Naive thymus-derived CD4-positive, alpha-beta T cell (primary cell): ENCODE data around the gene PRSS22. TPM values are rescaled to one million over a fixed set of nuclear protein-coding genes. Genes with fewer than 3 reads are reported as not detected.

ENCODE experiments used
- ATAC-seq: fragments of 150-1000 bp; cut with Tn5 transposase; 2 replicates; pipeline ENCODE4 v1.10.0; 2021; ENCODE audit warnings: mild to moderate bottlenecking, moderate library complexity
- CTCF ChIA-PET: fragments of 350-600 bp; sonication (Branson Sonifier 250); formaldehyde crosslinking; loops from one replicate; lab custom pipeline; 2021; ENCODE audit warnings: antibody characterized with exemption; lab: Charles Lee
- POLR2A ChIA-PET: fragments of 350-600 bp; sonication (Branson Sonifier 250); formaldehyde crosslinking; loops from one replicate; lab custom pipeline; 2021; ENCODE audit warnings: antibody characterized with exemption, inconsistent platforms; lab: Charles Lee
- DNase-seq, 9 donors: peaks; one replicate each; pipeline versions ENCODE4 v3.0.0 to v3.0.0-alpha.2; 2020 to 2022; ENCODE audit warnings: mixed read lengths in 1 of 9
- H3K27ac ChIP-seq: one replicate; pipeline ENCODE4 v1.7.0; 2013; ENCODE audit warnings: mild to moderate bottlenecking, low read depth, low read length, moderate library complexity
- H3K27me3 ChIP-seq, 2 donors: one replicate each; pipeline ENCODE4 v1.7.0; 2013; ENCODE audit warnings: low read length in 2 of 2, mild to moderate bottlenecking in 2 of 2, moderate library complexity in 2 of 2; ENCODE audit not compliant: control insufficient read depth in 2 of 2, insufficient read depth in 2 of 2
- H3K36me3 ChIP-seq, 3 experiments: 1 replicate in 2 of 3; 2 replicates in 1 of 3; pipeline ENCODE4 v1.7.0; 2013; ENCODE audit warnings: low read length in 3 of 3, mild to moderate bottlenecking in 3 of 3, moderate library complexity in 1 of 3; ENCODE audit not compliant: insufficient read depth in 3 of 3, control insufficient read depth in 2 of 3
- H3K4me1 ChIP-seq, 2 donors: one replicate each; pipeline ENCODE4 v1.7.0; 2013; ENCODE audit warnings: low read length in 2 of 2, mild to moderate bottlenecking in 2 of 2, moderate library complexity in 1 of 2; ENCODE audit not compliant: control insufficient read depth in 2 of 2, insufficient read depth in 2 of 2
- H3K4me3 ChIP-seq: 2 replicates; pipeline ENCODE4 v1.7.0; 2013; ENCODE audit warnings: mild to moderate bottlenecking, low read length
- H3K9me3 ChIP-seq, 3 experiments: 1 replicate in 2 of 3; 2 replicates in 1 of 3; pipeline ENCODE4 v1.7.0; 2013; ENCODE audit warnings: low read length in 3 of 3; ENCODE audit not compliant: control insufficient read depth in 2 of 3
- H3K27ac Mint-ChIP-seq, 9 donors: one replicate each; pipeline ENCODE4 v1.8.0; 2020 to 2022; ENCODE audit warnings: mixed read lengths in 9 of 9, mild to moderate bottlenecking in 8 of 9, moderate library complexity in 5 of 9, inconsistent platforms in 2 of 9
- H3K27me3 Mint-ChIP-seq, 5 donors: one replicate each; pipeline ENCODE4 v1.8.0; 2021 to 2022; ENCODE audit warnings: mixed read lengths in 5 of 5, mild to moderate bottlenecking in 1 of 5
- H3K36me3 Mint-ChIP-seq, 5 donors: one replicate each; pipeline ENCODE4 v1.8.0; 2020 to 2022; ENCODE audit warnings: mixed read lengths in 5 of 5, mild to moderate bottlenecking in 3 of 5, inconsistent platforms in 1 of 5
- H3K4me1 Mint-ChIP-seq, 7 donors: one replicate each; pipeline ENCODE4 v1.8.0; 2020 to 2022; ENCODE audit warnings: mixed read lengths in 7 of 7, mild to moderate bottlenecking in 3 of 7, inconsistent platforms in 1 of 7
- H3K4me3 Mint-ChIP-seq, 10 donors: one replicate each; pipeline ENCODE4 v1.8.0; 2020 to 2022; ENCODE audit warnings: mild to moderate bottlenecking in 10 of 10, mixed read lengths in 10 of 10, moderate library complexity in 6 of 10, inconsistent platforms in 2 of 10
- H3K9me3 Mint-ChIP-seq, 11 donors: one replicate each; pipeline ENCODE4 v1.8.0; 2020 to 2022; ENCODE audit warnings: mixed read lengths in 11 of 11, mild to moderate bottlenecking in 4 of 11, inconsistent platforms in 1 of 11, moderate library complexity in 1 of 11
- intact Hi-C, 2 donors: fragments of 100-400 bp; cut with micrococcal nuclease; formaldehyde crosslinking; loops; one replicate each; pipeline ENCODE4 v1.15.1; 2023
- polyA plus RNA-seq, 2 donors: library from polyadenylated mRNA; unstranded; fragments of 300-500 nt; fragmentation: Illumina TruSeq; gene quantifications; one replicate each; pipeline ENCODE4 v1.2.3, GENCODE V29; 2021
- total RNA-seq, 6 experiments: library from RNA in 5 of 6; stranded (reverse) in 5 of 6; gene quantifications; 1 replicate in 5 of 6; 2 replicates in 1 of 6; pipeline ENCODE4 v1.2.3 and lab custom pipeline; 2021 to 2026

Gene PRSS22
- total and polyA plus RNA-seq, 7 experiments from 2014 or later, result 0.59 to 0.72 TPM; not detected in 5

DNA sequence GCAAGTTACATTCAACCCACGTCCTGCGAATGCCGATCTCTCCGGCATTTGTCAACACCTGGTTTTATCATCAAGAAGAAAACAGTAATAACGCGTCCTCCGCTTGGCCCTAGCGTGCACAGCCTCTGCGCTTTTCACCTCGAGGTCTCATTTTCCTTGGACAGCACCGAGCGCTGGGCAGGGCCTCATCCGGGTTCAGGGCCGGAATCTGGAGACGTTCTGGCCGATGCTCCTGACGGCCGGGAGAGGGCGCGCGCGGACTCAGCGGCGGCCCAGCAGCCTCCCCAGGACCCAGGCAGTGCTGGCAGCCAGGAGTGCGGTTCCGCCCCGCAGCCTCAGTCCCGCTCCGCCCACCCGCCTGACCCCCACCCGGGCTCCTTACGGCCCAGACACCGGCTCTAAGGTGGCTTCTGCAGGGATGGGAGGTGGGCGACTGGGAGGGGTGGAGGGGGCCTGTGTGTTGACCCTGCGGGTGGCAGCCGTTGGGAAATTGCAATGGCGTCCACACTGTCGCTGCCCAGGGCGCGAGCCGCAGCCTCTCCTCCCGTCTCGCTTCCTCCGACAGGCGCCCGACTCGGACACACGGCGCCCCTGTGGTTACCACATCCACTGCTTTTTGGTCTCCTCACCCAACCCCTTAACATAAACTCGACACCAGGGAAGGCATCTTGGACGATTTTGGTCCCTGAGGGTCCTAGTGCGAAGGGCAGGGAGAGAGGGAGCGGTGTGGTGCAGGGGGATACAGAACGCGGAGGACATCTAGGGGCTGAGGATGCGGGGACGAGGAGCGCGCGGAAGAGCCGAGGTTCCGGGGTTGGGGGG lies 46.3 kb upstream of the PRSS22 start:
- peaks cover 12 to 34% (median 28%) of the 10 kb centered on the region in 7 donors for H3K4me1 Mint-ChIP-seq
- H3K36me3 ChIP-seq, result no peaks in the 10 kb centered on the region
- CTCF ChIA-PET, result interaction anchor here (1.3 to 2.3 kb wide), 3 partner anchors 16 to 23 kb away, joined by 3 to 16 read pairs (median 5); partner anchors contain the start of gene FLYWCH2

GRCh38 chr16:2902337-2903130 lies 44.6 kb upstream of the PRSS22 start:
- Histone ChIP-seq H3K27me3 (no peaks in the 10 kb centered on the region), H3K36me3 (peaks cover 0 to 15% (median 0%) of the 10 kb centered on the region in 3 experiments), H3K4me1 (peaks cover 7 to 12% of the 10 kb centered on the region in 2 donors), H3K4me3 (no peak overlapping the region), H3K27ac (no peak overlapping the region), H3K9me3 (no peaks in the 10 kb centered on the region)
- ChIA-PET POLR2A (interaction anchor here (0.7 to 1.3 kb wide), 2 partner anchors 9 to 20 kb away, joined by 3 to 5 read pairs; partner anchors contain the start of genes FLYWCH1 and FLYWCH2), CTCF (interaction anchor here (0.7 to 2.3 kb wide), 7 partner anchors 11 to 1194 kb away, joined by 3 to 16 read pairs (median 4); no protein-coding TSS in a partner anchor)
- no peaks in the 10 kb centered on the region for H3K27me3 Mint-ChIP-seq
- intact Hi-C loops, result loop anchor here in 1 of 2 donors (10.0 kb wide), 1 partner anchor 368 kb away; the partner anchor contains the start of genes CEMP1 and PDPK1
- peaks cover 12 to 33% (median 26%) of the 10 kb centered on the region in 7 donors for H3K4me1 Mint-ChIP-seq
- ATAC-seq, result no peak
- H3K36me3 Mint-ChIP-seq, result no peaks in the 10 kb centered on the region
- no peak for DNase-seq
- peaks cover 0 to 4% (median 0%) of the 10 kb centered on the region in 11 donors for H3K9me3 Mint-ChIP-seq
- H3K4me3 Mint-ChIP-seq, result no peak overlapping the region
- H3K27ac Mint-ChIP-seq, result peak overlapping the region in 1 of 9 donors; percentile 46

More for the DNA sequence above, 46.3 kb upstream of the PRSS22 start:
- peak overlapping the region; percentile 70 for H3K4me3 ChIP-seq
- Mint-ChIP-seq H3K9me3 (peaks cover 0 to 4% (median 0%) of the 10 kb centered on the region in 11 donors), H3K4me3 (peak overlapping the region; percentile 89 to 98 (median 92)), H3K27ac (peak overlapping the region in 8 of 9 donors; percentile 74 to 88 (median 82)), H3K27me3 (peaks cover 0 to 2% (median 0%) of the 10 kb centered on the region in 5 donors), H3K36me3 (no peaks in the 10 kb centered on the region)
- peak; percentile 61 for ATAC-seq
- peak; percentile 61 to 84 (median 71) for DNase-seq
- peaks cover 7 to 12% of the 10 kb centered on the region in 2 donors for H3K4me1 ChIP-seq
- intact Hi-C loops, result loop anchor here (1.0 to 10.0 kb wide), 8 partner anchors 8 to 370 kb away; partner anchors contain the start of genes CEMP1 (in 1 of the 2), FLYWCH2 (in 1 of the 2), PDPK1 (in 1 of the 2) and TNFRSF12A (in 1 of the 2)
- POLR2A ChIA-PET, result interaction anchor here (1.3 kb wide), 1 partner anchor 22 kb away, joined by 5 read pairs; the partner anchor contains the start of gene FLYWCH2
- H3K27me3 ChIP-seq, result no peaks in the 10 kb centered on the region
- H3K9me3 ChIP-seq, result no peaks in the 10 kb centered on the region
- peak overlapping the region; percentile 62 for H3K27ac ChIP-seq

DNA sequence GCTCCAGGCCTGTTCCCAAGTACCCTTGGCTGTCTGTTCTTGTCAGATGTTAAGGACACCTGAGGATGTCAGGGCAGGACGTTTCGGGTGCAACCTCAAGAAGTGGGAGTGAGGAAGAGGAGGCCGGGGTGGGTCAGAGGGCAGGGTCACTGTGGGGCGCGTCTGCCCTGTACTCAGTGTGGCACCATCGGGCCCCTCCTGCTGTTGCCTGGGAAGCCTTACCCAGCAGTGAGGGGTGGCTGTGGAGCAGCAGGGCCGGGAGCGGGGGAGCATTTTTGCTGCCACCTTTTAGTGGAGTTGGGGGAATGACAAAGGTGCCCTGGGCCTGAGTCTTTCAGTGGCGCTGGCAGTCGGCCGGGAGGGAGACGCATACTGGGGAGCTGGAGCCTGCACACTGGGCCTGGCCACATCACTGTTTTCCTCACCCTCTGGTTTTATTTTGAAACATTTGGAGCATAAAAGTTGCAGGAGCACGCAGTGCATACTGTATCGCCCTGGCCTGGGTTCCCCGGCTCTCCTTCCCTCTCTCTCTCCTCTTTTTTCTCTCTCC lies 42.6 kb upstream of the PRSS22 start:
- H3K4me3 Mint-ChIP-seq, result no peak overlapping the region
- H3K9me3 Mint-ChIP-seq, result peaks cover 0 to 4% (median 0%) of the 10 kb centered on the region in 11 donors
- intact Hi-C loops, result loop anchor here in 1 of 2 donors (10.0 kb wide), 1 partner anchor 366 kb away; the partner anchor contains the start of genes CEMP1 and PDPK1
- no peak overlapping the region for H3K27ac Mint-ChIP-seq
- Histone ChIP-seq H3K4me3 (no peak overlapping the region), H3K9me3 (no peaks in the 10 kb centered on the region), H3K27me3 (no peaks in the 10 kb centered on the region), H3K4me1 (peaks cover 0 to 4% of the 10 kb centered on the region in 2 donors), H3K27ac (no peak overlapping the region), H3K36me3 (peaks cover 0 to 34% (median 0%) of the 10 kb centered on the region in 3 experiments)
- no peaks in the 10 kb centered on the region for H3K36me3 Mint-ChIP-seq
- ATAC-seq (no peak), DNase-seq (no peak)
- no peaks in the 10 kb centered on the region for H3K27me3 Mint-ChIP-seq
- CTCF ChIA-PET, result interaction anchor here (1.1 kb wide), 1 partner anchor 13 kb away, joined by 5 read pairs; no protein-coding TSS in a partner anchor
- POLR2A ChIA-PET, result no interaction called here
- H3K4me1 Mint-ChIP-seq, result peaks cover 5 to 13% (median 7%) of the 10 kb centered on the region in 7 donors

- POLR2A ChIA-PET, result no interaction called here
- CTCF ChIA-PET, result interaction anchor here (0.8 kb wide), 1 partner anchor 32 kb away, joined by 3 read pairs; no protein-coding TSS in a partner anchor
- peaks cover 0 to 1% (median 0%) of the 10 kb centered on the region in 11 donors for H3K9me3 Mint-ChIP-seq
These were observed 41.6 kb upstream of the PRSS22 start for GRCh38 chr16:2899564-2900072.

GRCh38 chr16:2898831-2899563 lies 41.0 kb upstream of the PRSS22 start:
- intact Hi-C loops, result no loop called here
- Mint-ChIP-seq H3K9me3 (no peaks in the 10 kb centered on the region), H3K4me3 (no peak overlapping the region), H3K4me1 (peaks cover under 1 to 8% (median 3%) of the 10 kb centered on the region in 7 donors), H3K27me3 (no peaks in the 10 kb centered on the region), H3K36me3 (no peaks in the 10 kb centered on the region), H3K27ac (no peak overlapping the region)
- POLR2A ChIA-PET, result no interaction called here
- Histone ChIP-seq H3K4me3 (no peak overlapping the region), H3K9me3 (no peaks in the 10 kb centered on the region), H3K27me3 (no peaks in the 10 kb centered on the region), H3K36me3 (peaks cover 0 to 36% (median 0%) of the 10 kb centered on the region in 3 experiments), H3K27ac (no peak overlapping the region), H3K4me1 (peaks cover 0 to 4% of the 10 kb centered on the region in 2 donors)
- CTCF ChIA-PET, result interaction anchor here (0.8 kb wide), 1 partner anchor 31 kb away, joined by 3 read pairs; no protein-coding TSS in a partner anchor
- ATAC-seq, result no peak
- no peak for DNase-seq

More at GRCh38 chr16:2899564-2900072, 41.6 kb upstream of the PRSS22 start:
- no peak overlapping the region for H3K4me3 ChIP-seq
- no peak overlapping the region for H3K4me3 Mint-ChIP-seq
- ATAC-seq (no peak), DNase-seq (no peak)
- H3K36me3 ChIP-seq, result peaks cover 0 to 36% (median 0%) of the 10 kb centered on the region in 3 experiments
- intact Hi-C loops, result loop anchor here in 1 of 2 donors (10.0 kb wide), 1 partner anchor 365 kb away; the partner anchor contains the start of genes CEMP1 and PDPK1
- H3K27me3 Mint-ChIP-seq, result no peaks in the 10 kb centered on the region
- H3K4me1 ChIP-seq, result peaks cover 0 to 4% of the 10 kb centered on the region in 2 donors
- peaks cover 4 to 12% (median 6%) of the 10 kb centered on the region in 7 donors for H3K4me1 Mint-ChIP-seq
- H3K27me3 ChIP-seq, result no peaks in the 10 kb centered on the region
- no peak overlapping the region for H3K27ac Mint-ChIP-seq
- H3K27ac ChIP-seq, result no peak overlapping the region
- no peaks in the 10 kb centered on the region for H3K36me3 Mint-ChIP-seq
- H3K9me3 ChIP-seq, result no peaks in the 10 kb centered on the region
